IPS DF 6.9 (cell line): Measurements from ENCODE around the gene ST6GALNAC1.

Source experiments
- DNase-seq: peaks from one replicate; pipeline ENCODE4 v3.0.0-alpha.2; 2013; ENCODE audit warnings: low read depth, low spot score
- H3K27ac ChIP-seq: one replicate; pipeline ENCODE4 v1.5.1; 2013; ENCODE audit warnings: low read length, control low read depth
- H3K27me3 ChIP-seq: 2 replicates; pipeline ENCODE4 v1.6.1; 2013; ENCODE audit warnings: mild to moderate bottlenecking, low read length; ENCODE audit not compliant: control insufficient read depth, insufficient read depth
- H3K36me3 ChIP-seq: 2 replicates; pipeline ENCODE4 v1.6.1; 2013; ENCODE audit warnings: low read length; ENCODE audit not compliant: control insufficient read depth, insufficient read depth
- H3K4me1 ChIP-seq: 2 replicates; pipeline ENCODE4 v1.6.1; 2013; ENCODE audit warnings: low read length; ENCODE audit not compliant: control insufficient read depth, insufficient read depth
- H3K4me3 ChIP-seq: 2 replicates; pipeline ENCODE4 v1.5.1; 2013; ENCODE audit warnings: mild to moderate bottlenecking, low read length
- H3K9me3 ChIP-seq: 2 replicates; pipeline ENCODE4 v1.6.1; 2013; ENCODE audit warnings: low read length, inconsistent platforms; ENCODE audit not compliant: control insufficient read depth, insufficient read depth
- WGBS: extraction: QIAGEN DNeasy Blood & Tissue Kit; methylation state at CpG from one replicate; pipeline ENCODE4 v1.1.7; 2013; ENCODE audit warnings: mixed read lengths, missing lambda C conversion rate; ENCODE audit not compliant: insufficient read length, insufficient coverage; 5-methylcytosine and 5-hydroxymethylcytosine counted together

The ST6GALNAC1 gene

GRCh38 chr17:76674600-76674999, 31.0 kb upstream of the ST6GALNAC1 start:
- Histone ChIP-seq H3K36me3 (no peaks in the 10 kb centered on the region), H3K9me3 (no peaks in the 10 kb centered on the region), H3K27ac (no peak overlapping the region), H3K4me1 (peaks cover 2% of the 10 kb centered on the region; the same call in 1 of the 2 replicates), H3K4me3 (no peak overlapping the region), H3K27me3 (no peaks in the 10 kb centered on the region)
- DNase-seq: no peak
- WGBS: no CpG with 5 or more reads among the region's 5 CpGs

- no peak for DNase-seq
- no CpG with 5 or more reads among the region's 5 CpGs for WGBS
Measured at GRCh38 chr17:76673729-76674128, 30.2 kb upstream of the ST6GALNAC1 start.

GRCh38 chr17:76672892-76673291, 29.3 kb upstream of the ST6GALNAC1 start:
- H3K27me3 ChIP-seq: no peaks in the 10 kb centered on the region
- H3K36me3 ChIP-seq: no peaks in the 10 kb centered on the region
- H3K9me3 ChIP-seq: no peaks in the 10 kb centered on the region
- no peak overlapping the region for H3K27ac ChIP-seq
- no peak for DNase-seq
- WGBS: no CpG with 5 or more reads among the region's 3 CpGs
- H3K4me1 ChIP-seq: peaks cover 2% of the 10 kb centered on the region; the same call in 1 of the 2 replicates
- H3K4me3 ChIP-seq: no peak overlapping the region

More at GRCh38 chr17:76673729-76674128, 30.2 kb upstream of the ST6GALNAC1 start:
- Histone ChIP-seq H3K27ac (no peak overlapping the region), H3K36me3 (no peaks in the 10 kb centered on the region), H3K4me3 (no peak overlapping the region), H3K27me3 (no peaks in the 10 kb centered on the region), H3K4me1 (peaks cover 2% of the 10 kb centered on the region; the same call in 1 of the 2 replicates), H3K9me3 (no peaks in the 10 kb centered on the region)

- H3K9me3 ChIP-seq: no peaks in the 10 kb centered on the region
- H3K27ac ChIP-seq: no peak overlapping the region
- no peaks in the 10 kb centered on the region for H3K36me3 ChIP-seq
- peaks cover 2% of the 10 kb centered on the region; the same call in 1 of the 2 replicates for H3K4me1 ChIP-seq
- no peaks in the 10 kb centered on the region for H3K27me3 ChIP-seq
- WGBS: no CpG with 5 or more reads among the region's 13 CpGs
- DNase-seq: no peak
- peak overlapping the region; percentile 78; the same call in 1 of the 2 replicates for H3K4me3 ChIP-seq
Measured at GRCh38 chr17:76672270-76672851, 28.8 kb upstream of the ST6GALNAC1 start.

GRCh38 chr17:76671912-76672262, 28.3 kb upstream of the ST6GALNAC1 start:
- no CpG with 5 or more reads among the region's 19 CpGs for WGBS
- H3K27me3 ChIP-seq: no peaks in the 10 kb centered on the region
- DNase-seq: no peak
- no peak overlapping the region for H3K27ac ChIP-seq
- H3K9me3 ChIP-seq: no peaks in the 10 kb centered on the region
- H3K4me1 ChIP-seq: peaks cover 2% of the 10 kb centered on the region; the same call in 1 of the 2 replicates
- H3K4me3 ChIP-seq: peak overlapping the region; percentile 78
- no peaks in the 10 kb centered on the region for H3K36me3 ChIP-seq

GRCh38 chr17:76671123-76671911, 27.8 kb upstream of the ST6GALNAC1 start:
- Histone ChIP-seq H3K4me1 (peaks cover 2% of the 10 kb centered on the region; the same call in 1 of the 2 replicates), H3K27ac (no peak overlapping the region), H3K36me3 (no peaks in the 10 kb centered on the region), H3K9me3 (no peaks in the 10 kb centered on the region), H3K27me3 (no peaks in the 10 kb centered on the region), H3K4me3 (peak overlapping the region; percentile 78; the same call in 1 of the 2 replicates)
- no CpG with 5 or more reads among the region's 32 CpGs for WGBS
- DNase-seq: peak; percentile 100

- DNase-seq: no peak
- Histone ChIP-seq H3K4me3 (no peak overlapping the region), H3K9me3 (no peaks in the 10 kb centered on the region), H3K36me3 (no peaks in the 10 kb centered on the region), H3K27ac (no peak overlapping the region), H3K4me1 (peaks cover 2% of the 10 kb centered on the region; the same call in 1 of the 2 replicates), H3K27me3 (no peaks in the 10 kb centered on the region)
- no CpG with 5 or more reads among the region's 9 CpGs for WGBS
Measured at GRCh38 chr17:76670718-76671122, 27.2 kb upstream of the ST6GALNAC1 start.

- H3K27me3 ChIP-seq: no peaks in the 10 kb centered on the region
- no CpG with 5 or more reads among the region's 9 CpGs for WGBS
- peaks cover 2% of the 10 kb centered on the region; the same call in 1 of the 2 replicates for H3K4me1 ChIP-seq
- H3K27ac ChIP-seq: no peak overlapping the region
- H3K36me3 ChIP-seq: no peaks in the 10 kb centered on the region
- DNase-seq: no peak
- no peak overlapping the region for H3K4me3 ChIP-seq
- no peaks in the 10 kb centered on the region for H3K9me3 ChIP-seq
Measured at GRCh38 chr17:76670020-76670717, 26.6 kb upstream of the ST6GALNAC1 start.

- no peak overlapping the region for H3K27ac ChIP-seq
- H3K4me1 ChIP-seq: peaks cover 2% of the 10 kb centered on the region; the same call in 1 of the 2 replicates
- H3K9me3 ChIP-seq: no peaks in the 10 kb centered on the region
- no peaks in the 10 kb centered on the region for H3K27me3 ChIP-seq
- H3K36me3 ChIP-seq: no peaks in the 10 kb centered on the region
- WGBS: no CpG with 5 or more reads among the region's 14 CpGs
- H3K4me3 ChIP-seq: no peak overlapping the region
- DNase-seq: no peak
Measured at GRCh38 chr17:76667786-76668453, 24.4 kb upstream of the ST6GALNAC1 start.

GRCh38 chr17:76667491-76667755, 23.9 kb upstream of the ST6GALNAC1 start:
- Histone ChIP-seq H3K4me1 (peaks cover 2% of the 10 kb centered on the region; the same call in 1 of the 2 replicates), H3K4me3 (no peak overlapping the region), H3K9me3 (no peaks in the 10 kb centered on the region), H3K27ac (no peak overlapping the region), H3K36me3 (no peaks in the 10 kb centered on the region), H3K27me3 (no peaks in the 10 kb centered on the region)
- DNase-seq: no peak
- no CpG with 5 or more reads among the region's 2 CpGs for WGBS
